Liver (tissue), 9 donors: ENCODE data around the gene LLPH. TPM values are rescaled to one million over a fixed set of nuclear protein-coding genes. Genes with fewer than 3 reads are reported as not detected.

ENCODE experiments used
- DNase-seq: peaks from one replicate; pipeline ENCODE4 v3.0.0-alpha.2; 2017; ENCODE audit warnings: low spot score
- H3K27ac ChIP-seq, 2 donors: one replicate each; pipeline ENCODE4 v1.7.0; 2013; ENCODE audit warnings: inconsistent platforms in 2 of 2, low read length in 2 of 2, control low read depth in 1 of 2, low read depth in 1 of 2, mild to moderate bottlenecking in 1 of 2
- H3K27me3 ChIP-seq, 4 donors: one replicate each; pipeline versions ENCODE4 v1.6.1 to v1.7.0; 2013; ENCODE audit warnings: low read length in 3 of 4, inconsistent platforms in 1 of 4, mild to moderate bottlenecking in 1 of 4, moderate library complexity in 1 of 4; ENCODE audit not compliant: control insufficient read depth in 4 of 4, insufficient read depth in 4 of 4
- H3K36me3 ChIP-seq, 4 donors: one replicate each; pipeline versions ENCODE4 v1.6.1 to v1.7.0; 2013; ENCODE audit warnings: low read length in 3 of 4, mild to moderate bottlenecking in 3 of 4, low read depth in 1 of 4, moderate library complexity in 1 of 4; ENCODE audit not compliant: control insufficient read depth in 4 of 4, insufficient read depth in 3 of 4
- H3K4me1 ChIP-seq, 4 donors: one replicate each; pipeline versions ENCODE4 v1.6.1 to v1.7.0; 2013; ENCODE audit warnings: low read length in 3 of 4, mild to moderate bottlenecking in 3 of 4, moderate library complexity in 1 of 4; ENCODE audit not compliant: control insufficient read depth in 4 of 4, insufficient read depth in 4 of 4
- H3K4me3 ChIP-seq, 3 donors: one replicate each; pipeline versions ENCODE4 v1.6.1 to v1.7.0; 2013; ENCODE audit warnings: low read length in 3 of 3, control low read depth in 1 of 3, low read depth in 1 of 3, mild to moderate bottlenecking in 1 of 3
- H3K9ac ChIP-seq, 2 donors: one replicate each; pipeline ENCODE4 v1.7.0; 2013; ENCODE audit warnings: low read length in 2 of 2, mild to moderate bottlenecking in 2 of 2, moderate library complexity in 2 of 2, control low read depth in 1 of 2, low read depth in 1 of 2
- H3K9me3 ChIP-seq, 4 donors: one replicate each; pipeline versions ENCODE4 v1.6.1 to v1.7.0; 2013; ENCODE audit warnings: low read length in 3 of 4; ENCODE audit not compliant: control insufficient read depth in 4 of 4
- CTCF ChIP-seq: fragments of 150-350 bp; IDR thresholded peaks from 2 replicates; pipeline ENCODE4 v1.5.1; 2017; ENCODE audit warnings: improper control_type of control experiment, low read depth, low read length; ENCODE audit not compliant: missing input control
- EGR1 ChIP-seq, 2 donors: IDR thresholded peaks; 2 replicates each; pipeline ENCODE4 v1.6.1; 2016 to 2018; ENCODE audit warnings: antibody characterized with exemption in 2 of 2, low read depth in 2 of 2
- FOXA1 ChIP-seq: IDR thresholded peaks from 2 replicates; pipeline ENCODE4 v1.6.1; 2016; ENCODE audit warnings: antibody characterized with exemption
- FOXA2 ChIP-seq: IDR thresholded peaks from 2 replicates; pipeline ENCODE4 v1.6.1; 2016; ENCODE audit warnings: antibody characterized with exemption
- GABPA ChIP-seq, 2 donors: IDR thresholded peaks in 1 of 2; conservative IDR thresholded peaks in 1 of 2; 2 replicates each; pipeline ENCODE4 v1.6.1; 2016; ENCODE audit warnings: antibody characterized with exemption in 2 of 2, mild to moderate bottlenecking in 1 of 2, moderate library complexity in 1 of 2
- HNF4G ChIP-seq: IDR thresholded peaks from 2 replicates; pipeline ENCODE4 v1.6.1; 2016; ENCODE audit warnings: antibody characterized with exemption
- JUND ChIP-seq, 2 donors: IDR thresholded peaks; 2 replicates each; pipeline ENCODE4 v1.6.1; 2016; ENCODE audit warnings: antibody characterized with exemption in 2 of 2
- NR2F2 ChIP-seq: IDR thresholded peaks from 2 replicates; pipeline ENCODE4 v1.6.1; 2016; ENCODE audit warnings: antibody characterized with exemption
- RAD21 ChIP-seq, 2 donors: IDR thresholded peaks; 2 replicates each; pipeline ENCODE4 v1.6.1; 2016; ENCODE audit warnings: antibody characterized with exemption in 2 of 2, mild to moderate bottlenecking in 2 of 2
- RXRA ChIP-seq, 2 donors: IDR thresholded peaks; 2 replicates each; pipeline ENCODE4 v1.6.1; 2017 to 2018; ENCODE audit warnings: antibody characterized with exemption in 2 of 2, mild to moderate bottlenecking in 1 of 2
- SP1 ChIP-seq: IDR thresholded peaks from 2 replicates; pipeline ENCODE4 v1.6.1; 2018; ENCODE audit warnings: antibody characterized with exemption, mild to moderate bottlenecking
- TAF1 ChIP-seq: conservative IDR thresholded peaks from 2 replicates; pipeline ENCODE4 v1.6.1; 2016; ENCODE audit warnings: antibody characterized with exemption, mild to moderate bottlenecking
- YY1 ChIP-seq: IDR thresholded peaks from 2 replicates; pipeline ENCODE4 v1.6.1; 2016; ENCODE audit warnings: antibody characterized with exemption, mild to moderate bottlenecking
- WGBS: extraction: QIAGEN DNeasy Blood & Tissue Kit; methylation state at CpG from one replicate; pipeline ENCODE4 v1.1.7; 2013; 5-methylcytosine and 5-hydroxymethylcytosine counted together
- polyA plus RNA-seq, 2 donors: library from polyadenylated mRNA; stranded (reverse) in 1 of 2; unstranded in 1 of 2; fragments of 200-250 nt in 1 of 2; fragments of >200 nt in 1 of 2; fragmentation: Nextera tagmentation in 1 of 2; extraction: Ambion mirVana in 1 of 2; gene quantifications; one replicate each; pipeline versions ENCODE4 v1.2.1 to v1.2.3, GENCODE V29; 2013 to 2015
- total RNA-seq, 2 donors: library from RNA; depleted of rRNA; stranded (reverse); fragments of >200 nt; gene quantifications; one replicate each; pipeline ENCODE4 v1.2.3, GENCODE V29; 2014
- TF ChIP-seq, protein P1 (sequence below): IDR thresholded peaks from 2 replicates; pipeline ENCODE4 v1.6.1; 2016; ENCODE audit warnings: antibody characterized with exemption
- TF ChIP-seq, protein P2 (sequence below): IDR thresholded peaks from 2 replicates; pipeline ENCODE4 v1.6.1; 2016; ENCODE audit warnings: antibody characterized with exemption
- TF ChIP-seq, protein P3 (sequence below): IDR thresholded peaks from 2 replicates; pipeline ENCODE4 v1.6.1; 2016; ENCODE audit warnings: antibody characterized with exemption, mild to moderate bottlenecking
- donor health status: healthy.
- donor health status: healthy.
- donor health status: healthy.
- donor health status: healthy.
- donor health status: healthy.

Gene LLPH
- total and polyA plus RNA-seq, 4 donors, result 2.6 to 18.1 (median 6.6) TPM

- TF ChIP-seq, protein P1, sequence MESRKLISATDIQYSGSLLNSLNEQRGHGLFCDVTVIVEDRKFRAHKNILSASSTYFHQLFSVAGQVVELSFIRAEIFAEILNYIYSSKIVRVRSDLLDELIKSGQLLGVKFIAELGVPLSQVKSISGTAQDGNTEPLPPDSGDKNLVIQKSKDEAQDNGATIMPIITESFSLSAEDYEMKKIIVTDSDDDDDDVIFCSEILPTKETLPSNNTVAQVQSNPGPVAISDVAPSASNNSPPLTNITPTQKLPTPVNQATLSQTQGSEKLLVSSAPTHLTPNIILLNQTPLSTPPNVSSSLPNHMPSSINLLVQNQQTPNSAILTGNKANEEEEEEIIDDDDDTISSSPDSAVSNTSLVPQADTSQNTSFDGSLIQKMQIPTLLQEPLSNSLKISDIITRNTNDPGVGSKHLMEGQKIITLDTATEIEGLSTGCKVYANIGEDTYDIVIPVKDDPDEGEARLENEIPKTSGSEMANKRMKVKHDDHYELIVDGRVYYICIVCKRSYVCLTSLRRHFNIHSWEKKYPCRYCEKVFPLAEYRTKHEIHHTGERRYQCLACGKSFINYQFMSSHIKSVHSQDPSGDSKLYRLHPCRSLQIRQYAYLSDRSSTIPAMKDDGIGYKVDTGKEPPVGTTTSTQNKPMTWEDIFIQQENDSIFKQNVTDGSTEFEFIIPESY, result no peak
- TF ChIP-seq YY1 (peak; percentile 69), FOXA2 (no peak), NR2F2 (no peak), FOXA1 (no peak), HNF4G (peak; percentile 67), JUND (IDR thresholded peaks at IDR 0.05) (peak; percentile 50 to 73)
These were observed 23.1 kb downstream of the LLPH start (continued) for GRCh38 chr12:66107451-66107915.

GRCh38 chr12:66103016-66103913 is 27.3 kb downstream of the LLPH start:
- H3K4me1 ChIP-seq, result peaks cover 0 to 9% (median 2%) of the 10 kb centered on the region in 4 donors
- 89% methylated on average over 3 of the region's 3 CpGs for WGBS
- no peaks in the 10 kb centered on the region for H3K9me3 ChIP-seq
- H3K4me3 ChIP-seq, result no peak overlapping the region
- no peak overlapping the region for H3K9ac ChIP-seq
- H3K27ac ChIP-seq, result no peak overlapping the region
- TF ChIP-seq YY1, result no peak
- no peak for TF ChIP-seq CTCF
- TF ChIP-seq, protein P2, sequence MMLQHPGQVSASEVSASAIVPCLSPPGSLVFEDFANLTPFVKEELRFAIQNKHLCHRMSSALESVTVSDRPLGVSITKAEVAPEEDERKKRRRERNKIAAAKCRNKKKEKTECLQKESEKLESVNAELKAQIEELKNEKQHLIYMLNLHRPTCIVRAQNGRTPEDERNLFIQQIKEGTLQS, result no peak
- no peak for TF ChIP-seq HNF4G
- TF ChIP-seq RXRA (IDR thresholded peaks at IDR 0.05), result no peak
- no peak for TF ChIP-seq GABPA (IDR thresholded peaks at IDR 0.05 in 1 of 2, conservative IDR thresholded peaks at IDR 0.05 in 1 of 2)
- TF ChIP-seq RAD21 (IDR thresholded peaks at IDR 0.05), result no peak
- TF ChIP-seq JUND (IDR thresholded peaks at IDR 0.05), result no peak
- no peak for TF ChIP-seq EGR1 (IDR thresholded peaks at IDR 0.05; ENCODE audit: low read depth in 2 of 2)
- TF ChIP-seq, protein P1, result no peak
- TF ChIP-seq TAF1, result no peak
- TF ChIP-seq, protein P3, sequence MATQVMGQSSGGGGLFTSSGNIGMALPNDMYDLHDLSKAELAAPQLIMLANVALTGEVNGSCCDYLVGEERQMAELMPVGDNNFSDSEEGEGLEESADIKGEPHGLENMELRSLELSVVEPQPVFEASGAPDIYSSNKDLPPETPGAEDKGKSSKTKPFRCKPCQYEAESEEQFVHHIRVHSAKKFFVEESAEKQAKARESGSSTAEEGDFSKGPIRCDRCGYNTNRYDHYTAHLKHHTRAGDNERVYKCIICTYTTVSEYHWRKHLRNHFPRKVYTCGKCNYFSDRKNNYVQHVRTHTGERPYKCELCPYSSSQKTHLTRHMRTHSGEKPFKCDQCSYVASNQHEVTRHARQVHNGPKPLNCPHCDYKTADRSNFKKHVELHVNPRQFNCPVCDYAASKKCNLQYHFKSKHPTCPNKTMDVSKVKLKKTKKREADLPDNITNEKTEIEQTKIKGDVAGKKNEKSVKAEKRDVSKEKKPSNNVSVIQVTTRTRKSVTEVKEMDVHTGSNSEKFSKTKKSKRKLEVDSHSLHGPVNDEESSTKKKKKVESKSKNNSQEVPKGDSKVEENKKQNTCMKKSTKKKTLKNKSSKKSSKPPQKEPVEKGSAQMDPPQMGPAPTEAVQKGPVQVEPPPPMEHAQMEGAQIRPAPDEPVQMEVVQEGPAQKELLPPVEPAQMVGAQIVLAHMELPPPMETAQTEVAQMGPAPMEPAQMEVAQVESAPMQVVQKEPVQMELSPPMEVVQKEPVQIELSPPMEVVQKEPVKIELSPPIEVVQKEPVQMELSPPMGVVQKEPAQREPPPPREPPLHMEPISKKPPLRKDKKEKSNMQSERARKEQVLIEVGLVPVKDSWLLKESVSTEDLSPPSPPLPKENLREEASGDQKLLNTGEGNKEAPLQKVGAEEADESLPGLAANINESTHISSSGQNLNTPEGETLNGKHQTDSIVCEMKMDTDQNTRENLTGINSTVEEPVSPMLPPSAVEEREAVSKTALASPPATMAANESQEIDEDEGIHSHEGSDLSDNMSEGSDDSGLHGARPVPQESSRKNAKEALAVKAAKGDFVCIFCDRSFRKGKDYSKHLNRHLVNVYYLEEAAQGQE, result no peak
- no peak for TF ChIP-seq SP1
- TF ChIP-seq FOXA2, result no peak
- TF ChIP-seq FOXA1, result no peak
- DNase-seq, result no peak
- H3K36me3 ChIP-seq, result no peaks in the 10 kb centered on the region
- H3K27me3 ChIP-seq, result no peaks in the 10 kb centered on the region
